ENCODE measurements around the gene JTB.

JTB gene

DNA sequence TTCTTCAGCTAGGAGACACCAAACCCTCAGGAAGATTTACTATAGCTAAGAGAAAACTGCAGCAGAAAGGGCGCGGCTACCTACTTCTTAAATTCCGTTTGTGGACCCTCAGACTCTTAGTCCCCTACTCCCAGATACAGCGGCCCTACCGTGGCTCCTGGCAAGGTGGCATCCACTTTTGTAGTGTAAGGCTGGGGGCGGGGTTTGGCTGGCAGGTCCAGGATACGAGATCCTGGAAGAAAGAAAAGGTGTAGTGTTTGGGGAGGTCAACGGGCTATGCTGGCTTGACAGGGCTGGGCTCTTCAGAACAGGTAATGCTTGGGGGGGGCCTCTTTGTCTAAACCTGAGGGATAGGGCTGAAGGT is 9.5 kb downstream of the JTB start:
- no peak for TF ChIP-seq EGR1 (IDR thresholded peaks at IDR 0.05)
- TF ChIP-seq FOXM1 (IDR thresholded peaks at IDR 0.05; ENCODE audit: borderline replicate concordance, low read depth): no peak
- TF ChIP-seq, protein P1, sequence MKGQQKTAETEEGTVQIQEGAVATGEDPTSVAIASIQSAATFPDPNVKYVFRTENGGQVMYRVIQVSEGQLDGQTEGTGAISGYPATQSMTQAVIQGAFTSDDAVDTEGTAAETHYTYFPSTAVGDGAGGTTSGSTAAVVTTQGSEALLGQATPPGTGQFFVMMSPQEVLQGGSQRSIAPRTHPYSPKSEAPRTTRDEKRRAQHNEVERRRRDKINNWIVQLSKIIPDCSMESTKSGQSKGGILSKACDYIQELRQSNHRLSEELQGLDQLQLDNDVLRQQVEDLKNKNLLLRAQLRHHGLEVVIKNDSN (IDR thresholded peaks at IDR 0.05): no peak
- no peak for TF ChIP-seq CREB1 (IDR thresholded peaks at IDR 0.05; ENCODE audit: low read depth)
- no peak for TF ChIP-seq REST (IDR thresholded peaks at IDR 0.05; ENCODE audit: low read depth)
- TF ChIP-seq TAF1 (IDR thresholded peaks at IDR 0.05; ENCODE audit: low read depth): no peak
- no peak for TF ChIP-seq NFIC (IDR thresholded peaks at IDR 0.05)
- no peak for TF ChIP-seq EP300 (IDR thresholded peaks at IDR 0.05; ENCODE audit: borderline replicate concordance)
- TF ChIP-seq RAD21 (IDR thresholded peaks at IDR 0.05; ENCODE audit: low read depth): no peak
- TF ChIP-seq, protein P2, sequence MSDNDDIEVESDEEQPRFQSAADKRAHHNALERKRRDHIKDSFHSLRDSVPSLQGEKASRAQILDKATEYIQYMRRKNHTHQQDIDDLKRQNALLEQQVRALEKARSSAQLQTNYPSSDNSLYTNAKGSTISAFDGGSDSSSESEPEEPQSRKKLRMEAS (IDR thresholded peaks at IDR 0.05): no peak
- no peak for TF ChIP-seq ZBTB7A (IDR thresholded peaks at IDR 0.05; ENCODE audit: low read depth)
- no peak for TF ChIP-seq TCF12 (IDR thresholded peaks at IDR 0.05; ENCODE audit: low read depth)
- TF ChIP-seq CEBPB (IDR thresholded peaks at IDR 0.05): no peak
- no peak for TF ChIP-seq YY1 (IDR thresholded peaks at IDR 0.05; ENCODE audit: low read depth)

DNA sequence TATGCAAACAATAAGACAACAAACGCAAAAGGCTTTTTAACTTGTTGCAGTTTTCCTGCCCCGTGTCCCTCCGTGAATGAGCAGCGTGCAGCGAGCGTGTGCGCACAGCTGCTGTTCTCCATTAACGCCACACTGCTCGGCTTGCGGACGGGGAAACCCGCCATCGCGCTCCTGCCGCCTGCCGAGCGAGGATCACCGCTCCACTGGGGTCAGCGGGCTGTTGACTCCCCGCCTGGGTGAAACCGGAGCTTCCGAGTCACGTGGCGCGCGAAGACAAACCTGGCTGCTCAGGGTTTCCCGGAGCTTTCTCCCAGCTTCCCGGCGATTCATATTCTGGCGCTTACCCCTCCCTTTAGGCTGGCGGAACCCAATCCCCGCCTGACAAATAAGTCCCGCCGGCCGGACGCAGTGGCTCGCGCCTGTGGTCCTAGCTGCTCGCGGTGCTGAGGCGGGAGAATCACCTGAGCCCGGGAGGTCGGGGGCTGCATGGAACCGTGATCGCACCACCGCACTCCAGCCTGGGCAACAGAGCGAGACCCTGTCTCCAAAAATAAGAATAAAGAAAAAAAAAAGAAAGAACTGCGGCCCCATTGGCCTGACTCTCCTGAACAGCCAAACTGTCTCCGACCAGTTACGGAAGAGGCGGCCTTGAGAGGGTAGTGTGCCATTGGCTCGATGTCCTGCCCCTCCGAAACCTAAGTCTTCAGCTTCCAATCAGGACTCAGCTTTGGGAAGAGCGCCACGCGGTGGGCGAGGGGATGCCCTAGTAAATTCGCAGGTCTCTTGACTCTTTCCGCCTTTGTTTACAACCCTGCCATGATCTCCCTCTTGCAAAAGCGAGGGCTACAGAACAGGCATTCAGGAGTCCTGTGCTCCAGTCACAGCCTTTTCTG is 10.1 kb downstream of the JTB start, which contains the start of gene CREB3L4:
Gene CREB3L4 (plus strand): TSS at position 796 of the 893 bp plus-strand sequence. CDS start 624 bp downstream, outside the sequence.
- TF ChIP-seq REST (IDR thresholded peaks at IDR 0.05; ENCODE audit: low read depth) (no peak), TEAD4 (IDR thresholded peaks at IDR 0.05) (no peak; the same call in 1 of the 2 replicates), NFIC (IDR thresholded peaks at IDR 0.05) (no peak; the same call in 1 of the 2 replicates), RAD21 (IDR thresholded peaks at IDR 0.05; ENCODE audit: low read depth) (peak; percentile 20; the same call in 1 of the 2 replicates), TCF12 (IDR thresholded peaks at IDR 0.05; ENCODE audit: low read depth) (peak; percentile 64), YY1 (IDR thresholded peaks at IDR 0.05; ENCODE audit: low read depth) (peak; percentile 83), TAF1 (IDR thresholded peaks at IDR 0.05; ENCODE audit: low read depth) (peak; percentile 84), EGR1 (IDR thresholded peaks at IDR 0.05) (peak; percentile 18; the same call in 1 of the 2 replicates), EP300 (IDR thresholded peaks at IDR 0.05; ENCODE audit: borderline replicate concordance) (peak; percentile 52; the same call in 1 of the 2 replicates), ZBTB7A (IDR thresholded peaks at IDR 0.05; ENCODE audit: low read depth) (peak; percentile 49), CEBPB (IDR thresholded peaks at IDR 0.05) (peak; percentile 9; the same call in 1 of the 2 replicates), CREB1 (IDR thresholded peaks at IDR 0.05; ENCODE audit: low read depth) (no peak), FOXM1 (IDR thresholded peaks at IDR 0.05; ENCODE audit: borderline replicate concordance, low read depth) (0 out of 2 replicates have a peak, but pooled peaks have one; percentile 19)
- TF ChIP-seq, protein P2 (IDR thresholded peaks at IDR 0.05): peak; percentile 96
- TF ChIP-seq, protein P1 (IDR thresholded peaks at IDR 0.05): peak; percentile 97

DNA sequence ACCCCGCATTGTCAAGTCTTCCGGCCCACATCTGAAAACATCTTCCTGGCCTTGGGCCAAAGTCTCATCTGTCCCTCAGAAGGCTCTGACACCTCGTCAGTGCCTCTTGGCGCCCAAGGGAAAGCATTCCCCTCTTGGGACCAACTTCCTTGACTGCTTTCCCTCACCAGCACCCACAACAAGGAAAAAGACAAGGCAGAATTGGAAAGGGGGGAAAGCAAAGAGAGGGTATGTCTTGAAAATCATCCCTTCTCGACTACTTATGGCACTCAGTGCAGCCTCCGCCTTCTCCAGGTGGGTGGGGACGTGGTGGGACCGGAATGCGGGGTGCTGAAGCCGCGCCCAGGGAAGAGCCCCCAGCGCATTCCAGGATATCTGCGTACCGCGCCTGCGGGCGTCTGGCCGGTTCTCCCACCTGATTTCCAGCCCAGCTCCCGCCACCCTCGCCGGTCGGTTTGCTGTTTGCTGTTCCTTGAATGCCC is 13.6 kb downstream of the JTB start:
- TF ChIP-seq TEAD4 (IDR thresholded peaks at IDR 0.05) (peak; percentile 87), NFIC (IDR thresholded peaks at IDR 0.05) (peak; percentile 75), TAF1 (IDR thresholded peaks at IDR 0.05; ENCODE audit: low read depth) (no peak), TCF12 (IDR thresholded peaks at IDR 0.05; ENCODE audit: low read depth) (peak; percentile 34; the same call in 1 of the 2 replicates)

GRCh38 chr1:153963030-153963849 is 14.2 kb downstream of the JTB start, which contains the start of gene SLC39A1:
TSS of gene SLC39A1 (minus strand) at chr1:153963537. CDS start at chr1:153962715, 822 bp downstream.
- peak; percentile 66 for TF ChIP-seq CREB1 (IDR thresholded peaks at IDR 0.05; ENCODE audit: low read depth)
- no peak for TF ChIP-seq REST (IDR thresholded peaks at IDR 0.05; ENCODE audit: low read depth)
- no peak for TF ChIP-seq EP300 (IDR thresholded peaks at IDR 0.05; ENCODE audit: borderline replicate concordance)
- peak; percentile 83 for TF ChIP-seq TAF1 (IDR thresholded peaks at IDR 0.05; ENCODE audit: low read depth)
- TF ChIP-seq, protein P2 (IDR thresholded peaks at IDR 0.05): peak; percentile 65
- peak; percentile 79 for TF ChIP-seq ZBTB7A (IDR thresholded peaks at IDR 0.05; ENCODE audit: low read depth)
- peak; percentile 13; the same call in 1 of the 2 replicates for TF ChIP-seq YY1 (IDR thresholded peaks at IDR 0.05; ENCODE audit: low read depth)
